Parathyroid adenoma (tissue), 2 donors: Measurements from ENCODE around the gene LARGE1.

Experiments
- H2AFZ ChIP-seq: fragments of 300-600 bp; sonication (generic); one replicate; pipeline ENCODE4 v1.7.0; 2017; ENCODE audit warnings: antibody characterized with exemption, mild to moderate bottlenecking
- H3K27ac ChIP-seq: fragments of 300-600 bp; sonication (generic); one replicate; pipeline ENCODE4 v1.7.0; 2017
- H3K27me3 ChIP-seq: fragments of 300-600 bp; sonication (generic); one replicate; pipeline ENCODE4 v1.7.0; 2017; ENCODE audit warnings: low read length; ENCODE audit not compliant: control insufficient read depth, insufficient read depth
- H3K36me3 ChIP-seq: fragments of 300-600 bp; sonication (generic); one replicate; pipeline ENCODE4 v1.7.0; 2017; ENCODE audit warnings: low read length; ENCODE audit not compliant: control insufficient read depth, insufficient read depth
- H3K4me1 ChIP-seq: fragments of 300-600 bp; sonication (generic); one replicate; pipeline ENCODE4 v1.7.0; 2017; ENCODE audit warnings: control low read depth
- H3K4me2 ChIP-seq: fragments of 300-600 bp; sonication (generic); one replicate; pipeline ENCODE4 v1.7.0; 2017; ENCODE audit warnings: low read length
- H3K4me3 ChIP-seq: fragments of 300-600 bp; sonication (generic); one replicate; pipeline ENCODE4 v1.7.0; 2017; ENCODE audit warnings: low read depth, low read length
- H3K79me2 ChIP-seq: fragments of 300-600 bp; sonication (generic); one replicate; pipeline ENCODE4 v1.7.0; 2017; ENCODE audit warnings: control low read depth
- H3K9ac ChIP-seq: fragments of 300-600 bp; sonication (generic); one replicate; pipeline ENCODE4 v1.7.0; 2017; ENCODE audit warnings: mild to moderate bottlenecking
- H3K9me3 ChIP-seq: fragments of 300-600 bp; sonication (generic); one replicate; pipeline ENCODE4 v1.7.0; 2017; ENCODE audit warnings: low read length; ENCODE audit not compliant: control insufficient read depth
- TF ChIP-seq, protein P1 (sequence below): fragments of 300-600 bp; sonication (generic); IDR thresholded peaks from one replicate; pipeline ENCODE4 v1.7.0; 2017; ENCODE audit warnings: antibody characterized with exemption, mild to moderate bottlenecking
- donor health status: primary hyperparathyroidism.

The LARGE1 gene

DNA sequence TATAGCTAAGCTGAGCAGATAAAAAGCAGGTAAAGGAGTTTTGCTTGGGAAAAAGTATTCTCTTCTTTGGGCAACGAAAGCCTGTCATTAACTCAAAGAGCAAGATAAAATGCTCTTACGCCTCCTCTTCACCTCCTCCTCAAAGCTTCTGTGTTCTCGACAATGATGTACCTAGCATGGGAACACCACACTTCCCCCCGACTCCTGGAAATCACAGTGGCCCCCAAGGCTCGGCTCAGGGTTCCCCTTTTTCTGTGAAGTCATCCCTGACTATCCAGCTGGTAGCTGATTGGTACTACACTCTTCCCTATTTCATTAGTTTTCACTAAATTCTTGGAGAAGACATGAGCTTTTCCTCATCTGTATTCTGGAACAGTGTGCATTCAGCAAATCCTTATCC, 336.1 kb downstream of the LARGE1 start:
- no peak overlapping the region for H3K27ac ChIP-seq
- no peaks in the 10 kb centered on the region for H3K4me1 ChIP-seq
- no peaks in the 10 kb centered on the region for H3K36me3 ChIP-seq
- no peak overlapping the region for H3K4me2 ChIP-seq
- H3K79me2 ChIP-seq: no peaks in the 10 kb centered on the region
- no peaks in the 10 kb centered on the region for H3K27me3 ChIP-seq
- TF ChIP-seq, protein P1, sequence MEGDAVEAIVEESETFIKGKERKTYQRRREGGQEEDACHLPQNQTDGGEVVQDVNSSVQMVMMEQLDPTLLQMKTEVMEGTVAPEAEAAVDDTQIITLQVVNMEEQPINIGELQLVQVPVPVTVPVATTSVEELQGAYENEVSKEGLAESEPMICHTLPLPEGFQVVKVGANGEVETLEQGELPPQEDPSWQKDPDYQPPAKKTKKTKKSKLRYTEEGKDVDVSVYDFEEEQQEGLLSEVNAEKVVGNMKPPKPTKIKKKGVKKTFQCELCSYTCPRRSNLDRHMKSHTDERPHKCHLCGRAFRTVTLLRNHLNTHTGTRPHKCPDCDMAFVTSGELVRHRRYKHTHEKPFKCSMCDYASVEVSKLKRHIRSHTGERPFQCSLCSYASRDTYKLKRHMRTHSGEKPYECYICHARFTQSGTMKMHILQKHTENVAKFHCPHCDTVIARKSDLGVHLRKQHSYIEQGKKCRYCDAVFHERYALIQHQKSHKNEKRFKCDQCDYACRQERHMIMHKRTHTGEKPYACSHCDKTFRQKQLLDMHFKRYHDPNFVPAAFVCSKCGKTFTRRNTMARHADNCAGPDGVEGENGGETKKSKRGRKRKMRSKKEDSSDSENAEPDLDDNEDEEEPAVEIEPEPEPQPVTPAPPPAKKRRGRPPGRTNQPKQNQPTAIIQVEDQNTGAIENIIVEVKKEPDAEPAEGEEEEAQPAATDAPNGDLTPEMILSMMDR: no peak
- no peak overlapping the region for H2AFZ ChIP-seq
- no peaks in the 10 kb centered on the region for H3K9me3 ChIP-seq
- no peak overlapping the region for H3K4me3 ChIP-seq
- no peak overlapping the region for H3K9ac ChIP-seq

DNA sequence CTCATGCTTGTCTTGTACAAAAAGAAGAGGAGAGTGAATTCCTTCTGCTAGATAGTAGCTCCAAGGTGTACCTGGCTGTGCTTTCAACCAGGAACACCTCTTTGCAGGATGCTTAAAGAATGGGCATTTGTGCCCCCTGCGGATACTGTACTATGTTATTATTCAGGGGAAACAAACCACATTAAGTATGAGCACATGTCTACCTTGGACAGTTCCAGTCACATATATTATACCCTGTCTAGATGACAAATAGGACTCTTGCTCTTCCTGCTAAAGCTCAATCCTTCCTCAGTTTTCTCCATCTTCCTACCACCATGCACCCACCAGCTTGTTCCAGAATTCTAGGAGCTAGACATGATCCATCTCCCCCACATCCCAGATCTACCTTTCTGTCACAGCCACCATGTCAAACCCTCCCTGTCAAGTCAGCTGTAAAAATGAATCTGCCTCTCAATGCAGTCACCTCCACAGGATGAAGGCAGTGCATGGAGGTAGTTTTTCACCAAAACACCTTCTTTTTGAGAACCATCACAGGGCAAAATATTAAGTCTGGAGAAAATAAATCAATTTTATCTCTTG, 337.4 kb downstream of the LARGE1 start:
- Histone ChIP-seq H3K36me3 (no peaks in the 10 kb centered on the region), H3K9ac (no peak overlapping the region), H2AFZ (no peak overlapping the region), H3K4me3 (no peak overlapping the region), H3K27me3 (no peaks in the 10 kb centered on the region), H3K4me1 (no peaks in the 10 kb centered on the region), H3K27ac (no peak overlapping the region), H3K4me2 (no peak overlapping the region), H3K9me3 (no peaks in the 10 kb centered on the region), H3K79me2 (no peaks in the 10 kb centered on the region)
- TF ChIP-seq, protein P1: no peak

DNA sequence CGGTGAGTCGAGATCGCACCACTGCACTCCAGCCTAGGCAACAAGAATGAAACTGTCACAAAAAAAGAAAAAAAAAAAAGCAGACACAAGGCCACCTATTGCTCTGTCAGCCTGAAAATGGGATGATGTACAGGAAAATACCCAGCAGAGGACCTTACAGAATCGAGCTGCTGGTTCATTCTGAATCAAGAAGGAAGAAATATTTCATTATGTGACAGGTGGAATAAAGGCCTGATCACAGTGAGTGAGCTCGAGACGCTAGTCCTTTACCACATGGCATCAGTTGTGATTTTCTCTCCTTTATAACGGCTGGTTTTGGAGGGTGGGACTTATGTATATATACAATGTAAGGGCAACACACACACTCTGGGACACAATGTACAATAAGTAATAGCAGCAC, 340.0 kb downstream of the LARGE1 start:
- no peaks in the 10 kb centered on the region for H3K9me3 ChIP-seq
- no peak overlapping the region for H2AFZ ChIP-seq
- no peak overlapping the region for H3K4me3 ChIP-seq
- no peaks in the 10 kb centered on the region for H3K36me3 ChIP-seq
- H3K4me2 ChIP-seq: no peak overlapping the region
- no peaks in the 10 kb centered on the region for H3K79me2 ChIP-seq
- TF ChIP-seq, protein P1: no peak
- H3K27me3 ChIP-seq: no peaks in the 10 kb centered on the region
- H3K9ac ChIP-seq: no peak overlapping the region
- H3K4me1 ChIP-seq: no peaks in the 10 kb centered on the region
- H3K27ac ChIP-seq: no peak overlapping the region

DNA sequence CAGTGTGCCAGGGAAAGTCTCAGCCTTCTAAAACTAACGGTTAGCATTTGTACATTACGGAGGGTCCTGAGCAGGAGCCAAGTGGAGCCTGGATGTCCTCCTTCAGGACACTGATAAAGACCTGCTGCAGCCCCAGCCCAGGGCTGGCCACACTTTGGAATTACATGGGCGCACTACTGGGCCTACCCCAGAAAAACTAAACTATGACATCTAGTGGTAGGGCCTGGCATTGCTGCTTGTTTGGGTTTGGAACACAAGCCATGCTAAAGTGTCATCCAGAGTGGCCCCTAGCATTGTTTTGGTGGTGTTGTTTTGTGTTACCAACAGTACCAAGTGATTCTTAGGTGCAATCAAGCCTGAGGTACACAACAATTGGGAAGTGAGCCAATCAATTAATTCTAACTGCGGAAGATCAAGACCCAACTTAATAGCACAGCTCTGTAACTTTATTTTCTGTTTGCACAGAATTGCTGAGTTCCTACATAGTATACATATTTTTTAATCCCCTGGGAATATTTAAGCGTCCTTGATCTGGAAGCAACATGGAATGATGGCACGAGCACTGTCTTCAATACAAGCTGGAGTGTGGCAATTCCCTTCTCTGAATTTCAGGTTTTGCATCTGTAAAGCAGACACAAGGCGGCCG, 340.7 kb downstream of the LARGE1 start:
- no peak overlapping the region for H3K4me3 ChIP-seq
- H3K79me2 ChIP-seq: no peaks in the 10 kb centered on the region
- no peak overlapping the region for H3K9ac ChIP-seq
- H3K27ac ChIP-seq: no peak overlapping the region
- H2AFZ ChIP-seq: no peak overlapping the region
- no peaks in the 10 kb centered on the region for H3K36me3 ChIP-seq
- no peak overlapping the region for H3K4me2 ChIP-seq
- H3K4me1 ChIP-seq: no peaks in the 10 kb centered on the region
- TF ChIP-seq, protein P1: peak; percentile 74
- H3K9me3 ChIP-seq: no peaks in the 10 kb centered on the region
- H3K27me3 ChIP-seq: no peaks in the 10 kb centered on the region

DNA sequence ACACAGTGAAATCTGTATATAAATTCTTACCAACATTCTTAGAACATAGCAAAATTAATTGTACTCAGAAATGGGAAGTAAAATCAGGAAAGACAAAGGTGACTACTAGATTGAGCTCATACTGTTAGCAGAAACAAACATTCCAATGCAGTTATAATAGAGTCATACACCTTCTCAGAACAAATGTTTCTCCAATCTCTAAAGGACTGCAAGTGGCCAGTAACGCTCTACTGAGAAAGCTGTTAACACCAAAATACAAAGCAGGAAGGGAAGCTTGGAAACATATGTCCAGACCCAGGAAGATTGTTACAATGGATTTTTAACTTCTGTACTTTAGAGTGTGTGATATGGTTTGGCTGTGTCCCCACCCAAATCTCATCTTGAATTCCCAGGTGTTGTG, 341.5 kb downstream of the LARGE1 start:
- Histone ChIP-seq H3K27ac (no peak overlapping the region), H3K4me2 (no peak overlapping the region), H3K36me3 (no peaks in the 10 kb centered on the region), H3K4me3 (no peak overlapping the region), H3K9ac (no peak overlapping the region), H3K9me3 (no peaks in the 10 kb centered on the region), H2AFZ (no peak overlapping the region), H3K27me3 (no peaks in the 10 kb centered on the region), H3K4me1 (no peaks in the 10 kb centered on the region), H3K79me2 (no peaks in the 10 kb centered on the region)
- TF ChIP-seq, protein P1: no peak
